Ascending aorta (tissue), 2 donors: ENCODE measurements around the gene MROH2A. TPM values are rescaled to one million over a fixed set of nuclear protein-coding genes. Genes with fewer than 3 reads are reported as not detected.

Source experiments
- DNase-seq, 2 donors: peaks; one replicate each; pipeline ENCODE4 v3.0.0-alpha.2; 2019; ENCODE audit warnings: low spot score in 2 of 2
- H3K27ac ChIP-seq, 2 donors: fragments of 200-600 bp; sonication (generic); one replicate each; pipeline ENCODE4 v1.5.1; 2016 to 2017; ENCODE audit warnings: mild to moderate bottlenecking in 1 of 2
- H3K27me3 ChIP-seq: fragments of 200-600 bp; sonication (generic); one replicate; pipeline ENCODE4 v1.5.1; 2017
- H3K36me3 ChIP-seq, 2 donors: fragments of 200-600 bp; sonication (generic); one replicate each; pipeline ENCODE4 v1.5.1; 2016
- H3K4me1 ChIP-seq, 2 donors: fragments of 200-600 bp; sonication (generic); one replicate each; pipeline ENCODE4 v1.5.1; 2016 to 2017; ENCODE audit warnings: mild to moderate bottlenecking in 1 of 2
- H3K4me3 ChIP-seq, 2 donors: fragments of 200-600 bp; sonication (generic); one replicate each; pipeline ENCODE4 v1.5.1; 2016 to 2017; ENCODE audit warnings: mild to moderate bottlenecking in 1 of 2
- H3K9me3 ChIP-seq, 2 donors: fragments of 200-600 bp; sonication (generic); one replicate each; pipeline ENCODE4 v1.5.1; 2016
- CTCF ChIP-seq, 3 experiments: fragments of 200-600 bp in 2 of 3; fragments of 450-650 bp in 1 of 3; sonication (generic) in 2 of 3; IDR thresholded peaks; one replicate each; pipeline ENCODE4 v1.5.1; 2016 to 2019; ENCODE audit warnings: antibody characterized with exemption in 3 of 3, mild to moderate bottlenecking in 1 of 3, moderate library complexity in 1 of 3
- intact Hi-C: fragments of 100-400 bp; cut with DNase I; formaldehyde crosslinking; loops from one replicate; pipeline ENCODE4 v1.15.1; 2023
- total RNA-seq: library from RNA; depleted of rRNA; stranded (reverse); fragments of >200 nt; gene quantifications from one replicate; pipeline ENCODE4 v1.1.0, GENCODE V29; 2016

The MROH2A gene
- total RNA-seq, 1 donor from 2014 or later = not detected

- Histone ChIP-seq H3K9me3 (no peaks in the 10 kb centered on the region), H3K27ac (no peak overlapping the region), H3K4me1 (no peaks in the 10 kb centered on the region), H3K36me3 (no peaks in the 10 kb centered on the region), H3K4me3 (no peak overlapping the region), H3K27me3 (no peaks in the 10 kb centered on the region)
- no peak for DNase-seq
- no peak for TF ChIP-seq CTCF (IDR thresholded peaks at IDR 0.05)
- intact Hi-C loops = no loop called here
These were observed 52.1 kb downstream of the MROH2A start for GRCh38 chr2:233830111-233830802.

- Histone ChIP-seq H3K4me3 (no peak overlapping the region), H3K4me1 (no peaks in the 10 kb centered on the region), H3K27me3 (no peaks in the 10 kb centered on the region), H3K27ac (no peak overlapping the region), H3K9me3 (no peaks in the 10 kb centered on the region), H3K36me3 (no peaks in the 10 kb centered on the region)
- no peak for TF ChIP-seq CTCF (IDR thresholded peaks at IDR 0.05)
- intact Hi-C loops = no loop called here
- DNase-seq = no peak
These were observed 53.0 kb downstream of the MROH2A start for GRCh38 chr2:233831011-233831721.

- no peak for DNase-seq
- no peaks in the 10 kb centered on the region for H3K9me3 ChIP-seq
- H3K4me1 ChIP-seq = no peaks in the 10 kb centered on the region
- no peaks in the 10 kb centered on the region for H3K27me3 ChIP-seq
- no peak overlapping the region for H3K27ac ChIP-seq
- no peaks in the 10 kb centered on the region for H3K36me3 ChIP-seq
- H3K4me3 ChIP-seq = no peak overlapping the region
- no peak for TF ChIP-seq CTCF (IDR thresholded peaks at IDR 0.05)
- intact Hi-C loops = no loop called here
These were observed 53.7 kb downstream of the MROH2A start for GRCh38 chr2:233831861-233832260.

GRCh38 chr2:233832414-233832813 is 54.3 kb downstream of the MROH2A start:
- Histone ChIP-seq H3K27me3 (no peaks in the 10 kb centered on the region), H3K4me3 (no peak overlapping the region), H3K36me3 (no peaks in the 10 kb centered on the region), H3K9me3 (no peaks in the 10 kb centered on the region), H3K27ac (no peak overlapping the region), H3K4me1 (no peaks in the 10 kb centered on the region)
- DNase-seq = no peak
- TF ChIP-seq CTCF (IDR thresholded peaks at IDR 0.05) = no peak
- intact Hi-C loops = no loop called here

DNA sequence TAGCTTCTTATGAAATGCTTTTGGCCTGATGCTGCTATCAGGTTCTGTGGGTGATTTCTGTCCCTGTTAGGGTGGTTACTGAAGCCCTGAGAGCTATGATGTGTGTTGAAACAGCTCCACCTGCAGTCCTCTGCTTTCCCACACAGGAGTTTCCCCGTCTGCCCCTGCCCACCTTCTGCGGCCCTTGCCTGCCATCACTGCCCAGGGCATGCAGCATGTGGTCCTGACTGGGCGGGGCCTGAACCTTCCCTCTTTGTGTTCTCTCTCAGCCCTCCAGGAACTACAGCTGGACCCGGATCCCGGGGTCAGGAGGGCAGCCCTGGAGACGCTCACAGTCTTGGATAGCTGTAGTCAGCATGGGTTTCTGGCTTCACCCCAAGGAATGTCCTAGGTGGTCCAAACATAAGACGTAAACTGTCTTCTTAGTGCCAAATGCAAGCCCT is 54.8 kb downstream of the MROH2A start:
- Histone ChIP-seq H3K4me1 (no peaks in the 10 kb centered on the region), H3K4me3 (no peak overlapping the region), H3K9me3 (no peaks in the 10 kb centered on the region), H3K27me3 (no peaks in the 10 kb centered on the region), H3K27ac (no peak overlapping the region), H3K36me3 (no peaks in the 10 kb centered on the region)
- no peak for DNase-seq
- TF ChIP-seq CTCF (IDR thresholded peaks at IDR 0.05) = no peak
- intact Hi-C loops = no loop called here
